Stimulated activated memory B cell treated with anti-CD40 and anti-IgM and Interleukin-4, amounts not matched to agents 10 μg/mL and 1 μg/mL and 100 μg/mL, for 72 hours (primary cell): ENCODE measurements around the gene PCNX3.
A peak's percentile ranks its signal among the peaks of the same experiment; 100 is the strongest.
"Not testable (repeated sequence)": the region's sequence is repeated elsewhere in the genome, so short reads cannot be mapped to it uniquely, and the experiment has no call there.

Source experiments
- ATAC-seq: fragments of 150-1000 bp; cut with Tn5 transposase; 2 replicates; pipeline ENCODE4 v1.10.0; 2021
- H3K27ac Mint-ChIP-seq: one replicate; pipeline ENCODE4 v1.8.0; 2022; ENCODE audit warnings: mild to moderate bottlenecking, mixed read lengths
- H3K27me3 Mint-ChIP-seq: one replicate; pipeline ENCODE4 v1.8.0; 2022; ENCODE audit warnings: mixed read lengths
- H3K36me3 Mint-ChIP-seq: one replicate; pipeline ENCODE4 v1.8.0; 2022; ENCODE audit warnings: mixed read lengths
- H3K4me1 Mint-ChIP-seq: one replicate; pipeline ENCODE4 v1.8.0; 2022; ENCODE audit warnings: mixed read lengths
- H3K4me3 Mint-ChIP-seq: one replicate; pipeline ENCODE4 v1.8.0; 2022; ENCODE audit warnings: mild to moderate bottlenecking, moderate library complexity, mixed read lengths
- H3K9me3 Mint-ChIP-seq: one replicate; pipeline ENCODE4 v1.8.0; 2022; ENCODE audit warnings: mixed read lengths

Gene PCNX3

DNA sequence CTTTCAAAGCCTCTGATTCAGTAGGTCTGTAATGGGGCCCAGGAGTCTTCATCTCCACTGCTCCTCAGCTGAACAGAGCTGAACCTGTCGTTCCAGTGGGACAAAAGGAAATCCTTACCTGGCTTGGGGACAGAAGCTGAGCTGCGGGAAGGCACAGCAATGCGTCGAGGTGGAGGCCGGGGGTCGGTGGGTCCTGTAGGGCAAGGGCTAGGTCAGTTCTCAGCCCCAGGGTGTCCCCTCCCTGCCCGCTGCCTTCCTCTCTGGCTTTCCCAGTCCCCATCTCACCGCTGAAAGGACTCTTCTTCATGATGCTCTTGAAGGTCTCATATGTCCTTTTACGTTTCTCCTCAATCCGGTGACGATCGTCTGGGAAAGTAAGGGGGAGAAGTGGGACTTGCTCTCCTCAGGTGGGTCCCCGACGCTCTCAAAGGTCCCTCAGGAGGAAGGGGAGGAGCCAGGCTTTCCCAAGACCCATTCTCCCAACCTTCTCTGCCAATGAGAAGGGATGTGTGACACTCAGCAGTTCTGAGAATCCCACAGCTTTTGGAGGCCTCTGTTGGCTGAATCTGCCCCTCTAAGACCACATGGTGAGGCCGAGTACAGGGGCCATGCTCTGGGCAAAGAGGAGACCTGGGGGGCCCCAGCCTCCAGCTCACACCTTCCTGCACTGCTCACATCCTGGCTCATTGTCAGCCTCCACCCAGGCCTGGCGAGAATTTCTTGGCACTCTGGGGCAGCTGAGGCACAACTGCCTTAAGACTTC is 40.2 kb downstream of the PCNX3 start:
- H3K4me3 Mint-ChIP-seq, result no peak overlapping the region
- ATAC-seq, result no peak
- peaks cover 72% of the 10 kb centered on the region for H3K36me3 Mint-ChIP-seq
- no peaks in the 10 kb centered on the region for H3K27me3 Mint-ChIP-seq
- H3K9me3 Mint-ChIP-seq, result no peaks in the 10 kb centered on the region
- H3K4me1 Mint-ChIP-seq, result peaks cover 79% of the 10 kb centered on the region
- peak overlapping the region; percentile 58 for H3K27ac Mint-ChIP-seq

DNA sequence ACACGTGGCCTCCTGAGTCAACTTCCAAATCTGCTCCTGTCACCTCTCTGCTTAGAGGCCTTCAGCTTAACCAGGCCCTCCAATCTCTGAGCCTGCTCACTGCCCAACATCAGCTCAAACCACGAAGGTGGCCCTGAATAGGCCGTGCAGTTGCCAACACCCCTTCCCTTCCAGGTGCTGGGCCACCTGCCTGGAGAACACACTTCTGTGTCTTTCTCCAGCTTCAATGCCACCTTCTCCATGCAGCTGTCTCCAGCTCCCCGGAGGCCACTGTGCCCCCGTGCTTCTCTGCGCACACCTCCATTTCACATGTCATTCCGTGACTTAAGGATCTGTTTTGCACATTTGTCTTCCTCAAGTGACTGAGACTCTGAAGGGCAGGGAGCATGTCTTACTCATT is 41.9 kb downstream of the PCNX3 start:
- ATAC-seq, result no peak
- H3K36me3 Mint-ChIP-seq, result peaks cover 58% of the 10 kb centered on the region
- H3K4me3 Mint-ChIP-seq, result no peak overlapping the region
- no peaks in the 10 kb centered on the region for H3K9me3 Mint-ChIP-seq
- no peaks in the 10 kb centered on the region for H3K27me3 Mint-ChIP-seq
- H3K4me1 Mint-ChIP-seq, result peaks cover 68% of the 10 kb centered on the region
- no peak overlapping the region for H3K27ac Mint-ChIP-seq

DNA sequence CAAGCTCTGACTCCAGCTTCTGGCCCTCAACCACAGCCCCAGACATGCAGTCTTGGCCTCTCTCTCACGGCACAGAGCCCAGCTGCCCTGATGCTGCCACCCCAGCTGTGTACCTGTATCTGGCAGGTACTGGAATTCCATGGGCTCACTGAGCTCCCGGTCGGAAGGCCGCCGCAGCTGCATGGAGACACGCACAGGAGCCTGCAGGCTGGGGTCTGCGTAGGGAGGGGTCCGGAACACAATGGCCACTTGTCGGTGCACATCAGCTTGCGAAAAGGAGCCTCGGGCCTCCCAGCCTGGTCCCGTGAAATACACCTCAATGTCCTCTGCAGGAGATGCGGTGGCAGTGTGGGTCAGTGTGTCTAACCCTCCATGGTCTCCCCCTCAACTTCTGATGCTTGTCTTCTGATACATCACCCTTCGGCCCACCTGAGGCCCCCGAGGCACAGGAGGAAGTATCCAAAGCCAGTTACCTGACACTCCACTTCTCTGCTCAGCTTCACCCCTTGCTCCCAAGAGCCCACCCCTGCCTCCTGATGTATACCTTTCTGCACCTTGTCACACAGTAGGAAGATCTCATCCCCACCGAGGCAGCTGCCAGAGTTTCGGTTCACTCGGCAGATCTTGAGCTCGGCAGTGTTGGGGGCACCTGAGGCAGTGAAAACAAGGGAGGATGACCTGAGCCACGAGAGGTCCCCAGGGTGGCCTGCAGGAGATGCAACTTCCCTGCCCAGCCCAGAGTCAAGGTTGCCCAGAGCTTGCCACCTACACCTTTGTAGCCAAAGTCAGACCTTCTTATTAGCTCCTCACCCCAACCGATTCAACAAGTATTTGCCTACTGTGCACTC is 42.8 kb downstream of the PCNX3 start:
- no peak for ATAC-seq
- H3K4me3 Mint-ChIP-seq, result no peak overlapping the region
- H3K27ac Mint-ChIP-seq, result peak overlapping the region; percentile 61

DNA sequence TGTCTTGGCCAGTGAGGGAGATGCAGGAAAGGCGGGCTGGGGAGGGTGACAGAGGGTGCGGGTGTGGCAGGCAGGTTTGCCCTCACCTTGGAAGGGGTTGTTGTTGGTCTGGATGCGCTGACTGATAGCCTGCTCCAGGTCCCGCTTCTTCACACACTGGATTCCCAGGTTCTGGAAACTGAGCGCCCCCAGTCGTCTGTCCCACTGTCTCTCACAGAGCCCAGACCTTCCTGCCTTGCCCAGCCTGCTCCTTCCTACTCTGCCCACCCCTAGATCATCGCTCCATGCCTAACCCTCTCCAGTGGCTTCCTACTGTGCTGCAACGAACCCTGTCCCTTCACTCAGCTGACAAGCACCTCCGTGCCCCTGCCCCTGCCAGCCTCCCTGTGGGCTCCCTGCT is 44.5 kb downstream of the PCNX3 start:
- H3K4me1 Mint-ChIP-seq, result peaks cover 51% of the 10 kb centered on the region
- no peak overlapping the region for H3K4me3 Mint-ChIP-seq
- H3K27ac Mint-ChIP-seq, result peak overlapping the region; percentile 61
- H3K9me3 Mint-ChIP-seq, result no peaks in the 10 kb centered on the region
- H3K27me3 Mint-ChIP-seq, result no peaks in the 10 kb centered on the region
- ATAC-seq, result no peak
- peaks cover 49% of the 10 kb centered on the region for H3K36me3 Mint-ChIP-seq

More for the DNA sequence above, 42.8 kb downstream of the PCNX3 start:
- Mint-ChIP-seq H3K4me1 (peaks cover 61% of the 10 kb centered on the region), H3K36me3 (peaks cover 58% of the 10 kb centered on the region), H3K9me3 (no peaks in the 10 kb centered on the region), H3K27me3 (no peaks in the 10 kb centered on the region)

DNA sequence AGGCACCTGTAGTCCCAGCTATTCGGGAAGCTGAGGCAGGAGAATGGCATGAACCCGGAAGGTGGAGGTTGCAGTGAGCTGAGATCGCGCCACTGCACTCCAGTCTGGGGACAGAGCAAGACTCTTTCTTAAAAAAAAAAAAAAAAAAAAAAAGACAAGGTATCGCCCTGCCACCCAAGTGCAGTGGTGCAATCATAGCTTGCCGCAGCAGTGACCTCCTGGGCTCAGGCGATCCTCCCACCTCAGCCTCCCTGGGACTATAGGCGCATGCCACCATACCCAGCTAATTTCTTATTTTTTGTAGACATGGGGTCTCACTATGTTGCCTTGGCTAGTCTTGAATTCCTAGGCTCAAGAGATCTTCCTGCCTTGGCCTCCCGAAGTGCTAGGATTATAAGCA is 45.3 kb downstream of the PCNX3 start:
- H3K27me3 Mint-ChIP-seq, H3K9me3 Mint-ChIP-seq, ATAC-seq, H3K4me3 Mint-ChIP-seq: not testable (repeated sequence)
- Mint-ChIP-seq H3K4me1 (peaks cover 48% of the 10 kb centered on the region), H3K27ac (peak overlapping the region; percentile 93), H3K36me3 (peaks cover 44% of the 10 kb centered on the region)

DNA sequence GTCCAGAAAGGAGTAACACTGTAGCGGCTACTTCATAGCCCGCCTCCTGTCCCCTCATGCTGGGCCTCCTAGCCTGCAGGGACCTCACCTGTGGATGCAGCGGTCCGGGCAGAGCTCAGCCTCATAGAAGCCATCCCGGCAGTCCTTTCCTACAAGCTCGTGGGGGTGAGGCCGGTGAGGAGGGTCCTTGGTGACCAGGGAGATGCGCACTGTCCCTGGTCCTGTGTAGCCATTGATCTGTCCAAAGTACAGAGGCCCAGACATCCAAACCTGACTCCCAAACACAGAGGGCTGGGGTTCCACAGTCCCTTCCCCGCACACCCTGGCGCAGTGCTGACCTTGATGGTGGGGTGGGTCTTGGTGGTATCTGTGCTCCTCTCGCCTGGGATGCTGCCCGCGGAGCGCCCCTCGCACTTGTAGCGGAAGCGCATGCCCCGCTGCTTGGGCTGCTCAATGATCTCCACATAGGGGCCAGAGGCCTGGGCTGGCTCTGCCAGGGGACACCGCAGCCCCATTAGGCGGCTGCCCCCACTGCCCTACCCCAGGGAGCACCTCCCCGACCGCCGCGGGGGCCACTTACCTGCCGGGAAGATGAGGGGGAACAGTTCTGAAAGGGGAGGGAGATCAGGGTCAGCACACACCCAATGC is 46.1 kb downstream of the PCNX3 start:
- no peaks in the 10 kb centered on the region for H3K9me3 Mint-ChIP-seq
- H3K27ac Mint-ChIP-seq, result peak overlapping the region; percentile 93
- ATAC-seq, result no peak
- no peaks in the 10 kb centered on the region for H3K27me3 Mint-ChIP-seq
- peaks cover 36% of the 10 kb centered on the region for H3K36me3 Mint-ChIP-seq
- peak overlapping the region; percentile 80 for H3K4me3 Mint-ChIP-seq
- H3K4me1 Mint-ChIP-seq, result peaks cover 41% of the 10 kb centered on the region

DNA sequence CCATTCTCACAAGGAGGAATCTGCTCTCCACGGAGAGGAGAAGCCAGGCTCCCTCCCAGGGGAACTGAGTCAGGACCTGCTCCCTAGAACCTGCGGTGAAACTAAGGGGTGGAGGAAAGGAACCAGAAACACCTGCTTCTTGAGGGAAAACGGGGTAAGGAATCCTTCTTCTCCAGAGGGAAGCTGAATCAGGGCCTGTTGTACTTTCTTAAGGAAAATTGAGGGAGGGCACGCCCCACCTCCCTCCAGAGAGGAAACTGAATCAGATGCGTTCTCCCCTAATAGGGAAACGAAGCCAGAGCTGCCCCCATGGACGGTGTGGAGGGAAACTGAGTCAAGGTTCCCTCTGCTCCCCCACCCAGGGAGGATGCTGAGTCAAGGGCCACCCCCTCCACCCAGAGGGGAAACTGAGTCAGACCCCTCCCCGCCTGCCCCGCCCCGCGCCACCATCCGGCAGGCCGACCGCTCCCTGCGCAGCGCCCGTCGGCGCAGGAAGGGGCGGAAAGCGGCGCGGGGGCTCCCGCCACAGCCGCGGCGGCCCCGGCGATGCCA is 46.7 kb downstream of the PCNX3 start:
- Mint-ChIP-seq H3K27ac (peak overlapping the region; percentile 93), H3K4me3 (peak overlapping the region; percentile 84), H3K9me3 (no peaks in the 10 kb centered on the region), H3K36me3 (peaks cover 30% of the 10 kb centered on the region), H3K27me3 (no peaks in the 10 kb centered on the region), H3K4me1 (peaks cover 35% of the 10 kb centered on the region)
- peak; percentile 52 for ATAC-seq

DNA sequence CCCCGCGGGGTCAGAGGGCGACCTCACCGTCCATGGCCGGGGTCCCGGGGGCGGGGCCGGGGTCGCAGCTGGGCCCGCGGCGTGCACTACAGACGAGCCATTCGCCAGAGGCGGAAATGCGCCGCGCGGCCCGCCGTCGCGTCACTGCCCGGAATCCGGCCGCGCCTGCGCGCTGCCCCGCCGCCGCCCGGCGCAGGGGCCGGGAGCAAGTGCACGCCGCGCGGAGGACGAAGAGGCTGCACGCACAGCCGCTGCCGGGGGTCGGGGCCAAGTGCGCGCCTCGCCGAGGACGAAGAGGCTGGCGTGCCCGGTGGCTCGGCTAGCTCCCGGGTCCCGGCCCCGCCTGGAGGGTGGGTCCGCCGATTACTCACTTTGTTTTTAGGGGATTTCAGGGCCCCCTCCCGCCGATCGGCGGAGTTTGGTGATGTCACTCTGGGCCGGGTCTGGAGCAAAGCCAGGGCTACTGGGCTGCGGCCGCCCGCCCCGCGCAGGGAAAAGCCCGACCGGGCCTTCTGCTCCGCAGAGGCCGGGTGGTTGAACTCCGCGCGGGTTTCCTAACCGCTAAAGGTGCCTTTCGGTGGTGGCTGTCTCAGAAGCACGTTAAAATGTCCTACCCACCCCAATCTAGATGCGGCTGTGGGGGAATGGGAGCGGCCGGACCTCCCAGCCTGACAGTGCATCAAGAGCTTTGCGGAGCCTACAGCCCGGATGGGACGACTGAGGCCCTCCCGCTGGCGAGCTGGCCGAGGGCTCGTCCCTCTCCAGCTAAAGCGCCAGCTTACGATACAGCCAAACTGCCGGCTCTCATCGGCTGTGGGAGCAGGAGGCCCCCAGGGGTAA is 47.4 kb downstream of the PCNX3 start, which contains the start of gene RELA:
Gene RELA (minus strand): TSS at position 118 of the 840 bp plus-strand sequence. CDS start 84 bp downstream, at position 34.
- Mint-ChIP-seq H3K4me3 (peak within 1 kb of the TSS; percentile 84), H3K36me3 (peaks cover 25% of the 10 kb centered on the region), H3K4me1 (peaks cover 30% of the 10 kb centered on the region), H3K27me3 (no peaks in the 10 kb centered on the region), H3K27ac (peak within 1 kb of the TSS; percentile 93), H3K9me3 (no peaks in the 10 kb centered on the region)
- peak; percentile 95 for ATAC-seq

DNA sequence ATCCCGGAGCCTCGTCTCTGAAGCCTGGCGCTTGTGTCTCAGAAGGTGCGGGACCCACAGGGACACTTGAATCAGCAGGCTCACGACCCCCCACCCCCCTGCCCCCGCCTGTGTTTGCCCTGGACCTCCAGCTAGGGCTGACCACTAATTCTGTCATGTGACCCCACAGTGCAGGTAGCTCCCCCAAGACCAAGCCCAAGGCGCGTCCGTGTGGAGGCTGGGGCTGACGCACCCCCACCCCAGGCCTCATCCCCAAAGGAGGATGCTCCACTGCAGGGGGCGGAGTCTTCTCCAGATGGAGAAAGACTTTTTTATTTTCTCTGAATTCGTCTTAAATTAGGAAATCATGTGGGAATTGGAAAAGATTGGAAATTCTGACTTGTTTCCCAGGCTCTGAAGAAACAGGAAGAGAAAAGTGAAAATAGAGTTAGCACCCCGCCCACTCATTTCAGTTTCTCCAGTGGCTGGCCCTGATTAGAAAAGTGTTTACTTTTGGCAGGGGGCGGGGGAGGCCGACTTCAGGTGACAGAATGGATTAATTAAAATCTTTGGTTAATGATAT is 48.1 kb downstream of the PCNX3 start:
- H3K9me3 Mint-ChIP-seq, result no peaks in the 10 kb centered on the region
- H3K4me1 Mint-ChIP-seq, result peaks cover 25% of the 10 kb centered on the region
- H3K27me3 Mint-ChIP-seq, result no peaks in the 10 kb centered on the region
- peak overlapping the region; percentile 93 for H3K27ac Mint-ChIP-seq
- peak; percentile 60 for ATAC-seq
- peaks cover 20% of the 10 kb centered on the region for H3K36me3 Mint-ChIP-seq
- peak overlapping the region; percentile 84 for H3K4me3 Mint-ChIP-seq

DNA sequence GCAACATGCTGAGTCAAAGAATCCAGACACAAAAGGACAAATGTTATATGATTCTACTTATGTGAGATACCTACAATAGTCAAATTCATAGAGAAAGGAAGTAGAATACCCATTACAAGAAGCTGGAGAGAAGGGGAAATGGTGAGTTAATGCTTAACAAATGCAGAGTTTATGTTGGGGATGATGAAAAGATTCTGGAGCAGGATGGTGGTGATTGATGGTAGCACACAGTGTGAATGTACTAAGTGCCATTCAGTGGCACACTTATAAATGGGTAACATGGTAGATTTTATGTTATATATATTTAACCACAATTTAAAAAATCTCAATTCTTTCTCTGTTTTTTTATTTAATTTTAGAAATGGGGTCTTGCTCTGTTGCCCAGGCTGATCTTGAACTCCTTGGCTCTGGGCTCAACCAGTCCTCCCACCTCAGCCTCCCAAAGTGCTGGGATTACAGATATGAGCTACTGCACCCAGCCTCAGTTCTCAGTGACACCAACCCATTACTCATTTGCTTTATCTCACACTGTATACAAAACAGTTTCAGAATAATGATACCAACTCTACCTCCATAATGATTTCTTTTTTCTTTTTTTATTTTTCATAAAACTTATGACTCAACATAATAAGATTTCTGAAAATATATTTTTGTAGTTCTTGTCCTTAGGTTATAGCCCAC is 56.7 kb downstream of the PCNX3 start:
- no peak overlapping the region for H3K4me3 Mint-ChIP-seq
- no peaks in the 10 kb centered on the region for H3K27me3 Mint-ChIP-seq
- no peaks in the 10 kb centered on the region for H3K36me3 Mint-ChIP-seq
- H3K9me3 Mint-ChIP-seq, result no peaks in the 10 kb centered on the region
- ATAC-seq, result no peak
- H3K4me1 Mint-ChIP-seq, result no peaks in the 10 kb centered on the region
- no peak overlapping the region for H3K27ac Mint-ChIP-seq

DNA sequence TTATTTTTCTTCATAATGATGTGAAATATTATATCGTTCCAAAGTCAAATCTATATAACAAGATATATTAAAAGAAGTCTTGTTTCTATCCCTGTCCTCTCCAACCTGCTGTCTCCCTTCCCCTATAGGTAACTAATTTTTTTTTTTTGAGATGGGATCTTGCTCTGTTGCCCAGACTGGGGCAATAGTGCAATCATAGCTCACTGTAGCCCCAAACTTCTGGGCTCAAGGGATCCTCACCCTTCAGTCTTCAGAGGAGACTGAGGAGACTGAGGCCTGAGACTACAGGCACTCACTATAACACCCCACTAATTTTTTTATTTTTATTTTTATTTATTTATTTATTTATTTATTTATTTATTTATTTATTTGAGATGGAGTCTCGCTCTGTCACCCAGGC is 57.4 kb downstream of the PCNX3 start:
- H3K27me3 Mint-ChIP-seq, result no peaks in the 10 kb centered on the region
- H3K27ac Mint-ChIP-seq, result no peak overlapping the region
- H3K4me3 Mint-ChIP-seq, result no peak overlapping the region
- ATAC-seq, result no peak
- no peaks in the 10 kb centered on the region for H3K36me3 Mint-ChIP-seq
- H3K9me3 Mint-ChIP-seq, result no peaks in the 10 kb centered on the region
- no peaks in the 10 kb centered on the region for H3K4me1 Mint-ChIP-seq

DNA sequence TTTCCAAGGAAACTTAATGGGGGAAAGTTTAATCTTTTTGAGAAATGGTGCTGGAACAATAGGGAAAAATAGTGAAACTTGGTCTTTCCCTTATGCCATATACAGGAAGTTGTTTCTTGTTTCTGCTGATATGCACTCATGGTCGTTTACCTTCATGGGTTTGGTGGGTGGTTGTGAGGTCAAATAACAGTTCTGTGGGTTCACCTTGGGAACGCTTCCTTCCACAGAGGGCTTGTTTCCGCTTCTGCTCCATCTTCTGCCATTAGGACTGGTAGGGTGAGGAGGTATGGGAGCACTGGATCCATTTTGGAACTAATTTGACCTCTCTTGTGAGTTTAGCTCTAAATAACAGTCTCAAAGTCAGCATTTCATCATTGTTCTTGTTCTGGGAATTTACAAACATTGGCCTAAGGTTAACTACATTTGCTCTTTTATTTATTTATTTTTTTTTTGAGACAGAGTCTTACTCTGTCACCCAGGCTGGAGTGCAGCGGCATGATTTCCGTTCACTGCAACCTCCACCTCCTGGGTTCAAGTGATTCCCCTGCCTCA is 64.7 kb downstream of the PCNX3 start:
- no peak overlapping the region for H3K27ac Mint-ChIP-seq
- no peak for ATAC-seq
- H3K4me1 Mint-ChIP-seq, result no peaks in the 10 kb centered on the region
- no peaks in the 10 kb centered on the region for H3K27me3 Mint-ChIP-seq
- H3K4me3 Mint-ChIP-seq, result no peak overlapping the region
- H3K9me3 Mint-ChIP-seq, result no peaks in the 10 kb centered on the region
- H3K36me3 Mint-ChIP-seq, result no peaks in the 10 kb centered on the region

DNA sequence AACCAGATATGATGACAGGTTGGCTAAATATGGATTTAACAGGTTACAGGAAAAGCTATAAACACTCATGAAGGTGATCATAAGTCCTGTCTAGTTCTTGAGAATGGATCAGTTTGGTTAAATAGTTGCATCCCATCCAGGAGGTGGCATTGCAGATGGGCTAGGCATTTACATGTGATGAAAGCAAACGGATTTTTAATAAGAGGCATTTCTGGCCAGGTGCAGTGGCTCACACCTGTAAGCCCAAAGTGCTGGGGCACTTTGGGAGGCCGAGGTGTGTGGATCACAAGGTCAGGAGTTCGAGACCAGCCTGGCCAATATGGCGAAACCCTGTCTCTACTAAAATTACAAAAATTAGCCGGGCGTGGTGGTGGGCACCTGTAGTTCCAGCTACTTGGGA is 67.9 kb downstream of the PCNX3 start:
- not testable (repeated sequence) for H3K27me3 Mint-ChIP-seq, H3K9me3 Mint-ChIP-seq, ATAC-seq, H3K36me3 Mint-ChIP-seq, H3K4me1 Mint-ChIP-seq, H3K4me3 Mint-ChIP-seq, H3K27ac Mint-ChIP-seq
